ENCODE data around the gene EBPL.

DNA sequence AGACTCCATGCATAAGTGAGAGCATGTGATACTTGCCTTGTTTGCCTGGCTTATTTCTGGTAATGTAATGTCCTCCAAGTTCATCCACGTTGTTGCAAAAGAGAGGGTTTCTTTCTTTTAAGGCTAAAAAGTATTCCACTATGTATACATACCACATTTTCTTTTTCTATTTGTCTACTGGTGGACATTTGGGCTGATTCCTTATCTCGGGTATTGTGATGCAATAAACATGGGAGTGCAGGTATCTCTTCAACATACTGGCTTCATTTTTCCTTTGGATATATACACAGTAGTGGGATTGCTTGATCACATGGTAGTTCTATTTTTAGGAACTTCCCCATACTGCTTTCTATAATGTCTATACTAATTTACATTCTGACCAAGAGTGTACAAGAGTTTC is 49.6 kb upstream of the EBPL start:
- TF ChIP-seq EZH2 (IDR thresholded peaks at IDR 0.05; ENCODE audit: insufficient read depth, poor library complexity, severe bottlenecking): no peak
- TF ChIP-seq EZH2phosphoT487 (IDR thresholded peaks at IDR 0.05; ENCODE audit: insufficient read depth, low read depth): no peak

All from GM23248 (cell line).